CD14-positive monocyte (primary cell): ENCODE measurements around the gene PRODH2. TPM values are rescaled to one million over a fixed set of nuclear protein-coding genes. Genes with fewer than 3 reads are reported as not detected.
A peak's percentile ranks its signal among the peaks of the same experiment; 100 is the strongest.

Source experiments
- DNase-seq, 3 donors: peaks; one replicate each; pipeline ENCODE4 v3.0.0-alpha.2; 2011 to 2022
- H2AFZ ChIP-seq: 2 replicates; pipeline ENCODE4 v1.6.0; 2012; ENCODE audit warnings: mild to moderate bottlenecking, low read depth, low read length, inconsistent platforms; ENCODE audit not compliant: insufficient read depth, poor library complexity, severe bottlenecking
- H3K27ac ChIP-seq, 2 donors: 1 replicate in 1 of 2; 2 replicates in 1 of 2; pipeline ENCODE4 v1.5.1; 2012 to 2013; ENCODE audit warnings: low read length in 2 of 2, control low read depth in 1 of 2, inconsistent platforms in 1 of 2, low read depth in 1 of 2, mild to moderate bottlenecking in 1 of 2
- H3K27me3 ChIP-seq, 2 donors: one replicate each; pipeline versions ENCODE4 v1.6.0 to v1.6.1; 2011 to 2013; ENCODE audit warnings: low read length in 2 of 2; ENCODE audit not compliant: control insufficient read depth in 2 of 2, insufficient read depth in 2 of 2
- H3K36me3 ChIP-seq, 2 donors: replicated peaks in 1 of 2; 1 replicate in 1 of 2; 2 replicates in 1 of 2; pipeline versions ENCODE4 v1.5.1 to v1.6.1; 2012 to 2013; ENCODE audit warnings: low read length in 2 of 2, control low read depth in 1 of 2, inconsistent platforms in 1 of 2, mild to moderate bottlenecking in 1 of 2; ENCODE audit not compliant: insufficient read depth in 2 of 2, control insufficient read depth in 1 of 2
- H3K4me1 ChIP-seq, 2 donors: 1 replicate in 1 of 2; 2 replicates in 1 of 2; pipeline versions ENCODE4 v1.5.1 to v1.6.1; 2012 to 2013; ENCODE audit warnings: low read length in 2 of 2, control low read depth in 1 of 2, inconsistent platforms in 1 of 2, mild to moderate bottlenecking in 1 of 2, moderate library complexity in 1 of 2; ENCODE audit not compliant: insufficient read depth in 2 of 2, control insufficient read depth in 1 of 2
- H3K4me2 ChIP-seq: replicated peaks from 2 replicates; pipeline ENCODE3; 2012; ENCODE audit warnings: low read length, moderate library complexity, mild to moderate bottlenecking; ENCODE audit not compliant: poor library complexity, severe bottlenecking; ENCODE audit errors: extremely low read depth
- H3K4me3 ChIP-seq, 3 experiments: fragments of 200-600 bp in 1 of 3; sonication (generic) in 1 of 3; replicated peaks in 1 of 3; 1 replicate in 2 of 3; 2 replicates in 1 of 3; pipeline ENCODE4 v1.5.1; 2011 to 2013; ENCODE audit warnings: low read length in 3 of 3, mild to moderate bottlenecking in 3 of 3, control low read depth in 2 of 3, low read depth in 2 of 3, inconsistent platforms in 1 of 3, moderate library complexity in 1 of 3
- H3K79me2 ChIP-seq: 2 replicates; pipeline ENCODE4 v1.6.0; 2012; ENCODE audit warnings: mild to moderate bottlenecking, control low read depth, inconsistent platforms, low read length, moderate library complexity; ENCODE audit not compliant: insufficient read depth
- H3K9ac ChIP-seq: 2 replicates; pipeline ENCODE4 v1.6.0; 2017; ENCODE audit warnings: low read length, mild to moderate bottlenecking; ENCODE audit not compliant: insufficient read depth, poor library complexity, severe bottlenecking
- H3K9me3 ChIP-seq, 2 donors: replicated peaks in 1 of 2; 1 replicate in 1 of 2; 2 replicates in 1 of 2; pipeline versions ENCODE4 v1.5.1 to v1.6.1; 2012 to 2013; ENCODE audit warnings: low read length in 2 of 2, control low read depth in 1 of 2; ENCODE audit not compliant: control insufficient read depth in 1 of 2, insufficient read depth in 1 of 2
- H4K20me1 ChIP-seq: 2 replicates; pipeline ENCODE4 v1.6.0; 2012; ENCODE audit warnings: mild to moderate bottlenecking, low read length, control low read depth, moderate library complexity; ENCODE audit not compliant: insufficient read depth
- H3K27ac Mint-ChIP-seq, 7 donors: one replicate each; pipeline ENCODE4 v1.8.0; 2020; ENCODE audit warnings: mild to moderate bottlenecking in 7 of 7, mixed read lengths in 7 of 7, moderate library complexity in 6 of 7, inconsistent platforms in 2 of 7
- H3K27me3 Mint-ChIP-seq, 3 donors: one replicate each; pipeline ENCODE4 v1.8.0; 2021 to 2022; ENCODE audit warnings: low read depth in 3 of 3, mild to moderate bottlenecking in 3 of 3, mixed read lengths in 3 of 3, moderate library complexity in 3 of 3, inconsistent platforms in 1 of 3
- H3K36me3 Mint-ChIP-seq, 2 donors: one replicate each; pipeline ENCODE4 v1.8.0; 2020; ENCODE audit warnings: mixed read lengths in 2 of 2, inconsistent platforms in 1 of 2, mild to moderate bottlenecking in 1 of 2
- H3K4me1 Mint-ChIP-seq: one replicate; pipeline ENCODE4 v1.8.0; 2020; ENCODE audit warnings: mild to moderate bottlenecking, mixed read lengths
- H3K4me3 Mint-ChIP-seq, 2 donors: one replicate each; pipeline ENCODE4 v1.8.0; 2020; ENCODE audit warnings: mild to moderate bottlenecking in 2 of 2, mixed read lengths in 2 of 2, moderate library complexity in 1 of 2
- H3K9me3 Mint-ChIP-seq, 7 donors: one replicate each; pipeline ENCODE4 v1.8.0; 2020 to 2022; ENCODE audit warnings: mixed read lengths in 7 of 7, mild to moderate bottlenecking in 6 of 7, moderate library complexity in 6 of 7, inconsistent platforms in 2 of 7
- WGBS: methylation state at CpG from one replicate; pipeline ENCODE4 v1.1.5; 2013; ENCODE audit warnings: missing lambda C conversion rate; ENCODE audit not compliant: insufficient coverage; 5-methylcytosine and 5-hydroxymethylcytosine counted together
- intact Hi-C, 2 donors: fragments of 100-400 bp; cut with micrococcal nuclease; formaldehyde crosslinking; loops; one replicate each; pipeline versions ENCODE4 v1.15.0 to v1.15.1; 2023
- polyA plus RNA-seq, 3 donors: library from polyadenylated mRNA; depleted of rRNA in 1 of 3; unstranded in 2 of 3; stranded (reverse) in 1 of 3; fragments of 300-500 nt in 2 of 3; fragments of >200 nt in 1 of 3; fragmentation: Illumina TruSeq in 2 of 3; gene quantifications; 1 replicate in 2 of 3; 2 replicates in 1 of 3; pipeline ENCODE4 v1.2.3, GENCODE V29; 2012 to 2021
- TF ChIP-seq, protein P1 (sequence below): fragments of 200-600 bp; IDR thresholded peaks from one replicate; pipeline ENCODE4 v1.8.0; 2022; ENCODE audit warnings: antibody characterized with exemption, mild to moderate bottlenecking

PRODH2 gene
- polyA plus RNA-seq, 3 donors: not detected

GRCh38 chr19:35760711-35761349, 51.8 kb downstream of the PRODH2 start:
- peaks cover 12% of the 10 kb centered on the region for H4K20me1 ChIP-seq
- H3K4me3 ChIP-seq: no peak overlapping the region
- H2AFZ ChIP-seq: no peak overlapping the region
- intact Hi-C loops: loop anchor here in 1 of 2 donors (5.0 kb wide), 1 partner anchor 251 kb away; the partner anchor contains the start of gene ALKBH6
- H3K27ac Mint-ChIP-seq: no peak overlapping the region
- TF ChIP-seq, protein P1, sequence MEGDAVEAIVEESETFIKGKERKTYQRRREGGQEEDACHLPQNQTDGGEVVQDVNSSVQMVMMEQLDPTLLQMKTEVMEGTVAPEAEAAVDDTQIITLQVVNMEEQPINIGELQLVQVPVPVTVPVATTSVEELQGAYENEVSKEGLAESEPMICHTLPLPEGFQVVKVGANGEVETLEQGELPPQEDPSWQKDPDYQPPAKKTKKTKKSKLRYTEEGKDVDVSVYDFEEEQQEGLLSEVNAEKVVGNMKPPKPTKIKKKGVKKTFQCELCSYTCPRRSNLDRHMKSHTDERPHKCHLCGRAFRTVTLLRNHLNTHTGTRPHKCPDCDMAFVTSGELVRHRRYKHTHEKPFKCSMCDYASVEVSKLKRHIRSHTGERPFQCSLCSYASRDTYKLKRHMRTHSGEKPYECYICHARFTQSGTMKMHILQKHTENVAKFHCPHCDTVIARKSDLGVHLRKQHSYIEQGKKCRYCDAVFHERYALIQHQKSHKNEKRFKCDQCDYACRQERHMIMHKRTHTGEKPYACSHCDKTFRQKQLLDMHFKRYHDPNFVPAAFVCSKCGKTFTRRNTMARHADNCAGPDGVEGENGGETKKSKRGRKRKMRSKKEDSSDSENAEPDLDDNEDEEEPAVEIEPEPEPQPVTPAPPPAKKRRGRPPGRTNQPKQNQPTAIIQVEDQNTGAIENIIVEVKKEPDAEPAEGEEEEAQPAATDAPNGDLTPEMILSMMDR: no peak
- H3K4me1 ChIP-seq: peaks cover 23 to 30% of the 10 kb centered on the region in 2 donors
- H3K36me3 Mint-ChIP-seq: peaks cover 27 to 50% of the 10 kb centered on the region in 2 donors
- peaks cover 8 to 16% of the 10 kb centered on the region in 2 donors for H3K27me3 ChIP-seq
- H3K27ac ChIP-seq: no peak overlapping the region
- H3K4me3 Mint-ChIP-seq: no peak overlapping the region
- WGBS: 100% methylated on average over 1 of the region's 4 CpGs
- peaks cover 13 to 21% (median 15%) of the 10 kb centered on the region in 3 donors for H3K27me3 Mint-ChIP-seq
- peaks cover 0 to 6% (median 3%) of the 10 kb centered on the region in 7 donors for H3K9me3 Mint-ChIP-seq
- H3K79me2 ChIP-seq: peaks cover 12% of the 10 kb centered on the region
- peaks cover 25% of the 10 kb centered on the region for H3K4me1 Mint-ChIP-seq
- H3K4me2 ChIP-seq: no peak overlapping the region
- peaks cover 16 to 40% of the 10 kb centered on the region in 2 donors for H3K36me3 ChIP-seq
- H3K9me3 ChIP-seq: no peaks in the 10 kb centered on the region
- no peak overlapping the region for H3K9ac ChIP-seq
- DNase-seq: no peak

DNA sequence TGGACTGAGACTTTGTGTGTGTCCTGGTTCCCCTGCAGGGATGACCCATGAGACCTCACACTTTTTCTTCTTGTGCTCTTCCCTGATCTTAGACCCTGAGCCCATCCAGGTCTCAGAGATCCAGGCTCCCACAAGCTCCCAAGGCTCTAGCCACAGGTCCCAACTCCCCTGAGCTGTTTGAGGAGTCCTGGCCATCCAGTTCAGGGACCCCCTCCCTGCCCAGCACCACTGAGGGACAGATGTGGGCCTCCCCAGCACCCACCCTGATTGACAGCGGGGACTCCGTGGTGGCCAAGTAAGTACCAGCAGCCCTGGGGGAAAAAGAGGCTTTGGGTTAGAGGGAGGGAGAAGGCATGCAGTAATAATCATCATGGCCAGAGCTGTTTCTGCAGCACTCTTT, 52.9 kb downstream of the PRODH2 start:
- H3K36me3 Mint-ChIP-seq: peaks cover 25 to 46% of the 10 kb centered on the region in 2 donors
- H3K4me1 Mint-ChIP-seq: peaks cover 32% of the 10 kb centered on the region
- H3K27me3 Mint-ChIP-seq: peaks cover 18 to 28% (median 25%) of the 10 kb centered on the region in 3 donors
- peaks cover 12% of the 10 kb centered on the region for H3K79me2 ChIP-seq
- H3K4me3 ChIP-seq: no peak overlapping the region
- intact Hi-C loops: loop anchor here (5.0 to 10.0 kb wide), 2 partner anchors 253 to 355 kb away; partner anchors contain the start of genes ALKBH6 (in 2 of the 2), OVOL3 (in 1 of the 2), POLR2I (in 1 of the 2) and TBCB (in 1 of the 2)
- no peaks in the 10 kb centered on the region for H3K9me3 ChIP-seq
- no peak for DNase-seq
- peaks cover 12% of the 10 kb centered on the region for H4K20me1 ChIP-seq
- H3K4me1 ChIP-seq: peaks cover 29 to 41% of the 10 kb centered on the region in 2 donors
- no peak overlapping the region for H3K4me2 ChIP-seq
- TF ChIP-seq, protein P1: no peak
- peaks cover 12 to 29% of the 10 kb centered on the region in 2 donors for H3K36me3 ChIP-seq
- H3K27ac Mint-ChIP-seq: peak overlapping the region in 1 of 7 donors; percentile 25
- no peak overlapping the region for H3K27ac ChIP-seq
- H3K4me3 Mint-ChIP-seq: no peak overlapping the region
- no peak overlapping the region for H2AFZ ChIP-seq
- peaks cover 9 to 21% of the 10 kb centered on the region in 2 donors for H3K27me3 ChIP-seq
- H3K9ac ChIP-seq: no peak overlapping the region
- H3K9me3 Mint-ChIP-seq: peaks cover 0 to 8% (median 3%) of the 10 kb centered on the region in 7 donors
- no CpG with 5 or more reads among the region's 2 CpGs for WGBS
